Prostate gland (tissue), 2 donors: ENCODE results near the gene SUN1.

Experiments used
- POLR2A ChIP-seq: fragments of 450-650 bp; IDR thresholded peaks from one replicate; pipeline ENCODE4 v1.6.1; 2016; ENCODE audit warnings: antibody characterized with exemption, mild to moderate bottlenecking
- POLR2AphosphoS5 ChIP-seq: sonication (generic); formaldehyde crosslinking; IDR thresholded peaks from one replicate; pipeline ENCODE4 v1.6.1; 2017; ENCODE audit warnings: antibody characterized with exemption
- TF ChIP-seq, protein P1 (sequence below), 4 experiments: fragments of 200-600 bp in 2 of 4; fragments of 450-650 bp in 2 of 4; sonication (generic) in 2 of 4; IDR thresholded peaks; 1 replicate in 3 of 4; 2 replicates in 1 of 4; pipeline ENCODE4 v1.5.1; 2016 to 2019; ENCODE audit warnings: antibody characterized with exemption in 4 of 4, mild to moderate bottlenecking in 2 of 4, moderate library complexity in 2 of 4

DNA sequence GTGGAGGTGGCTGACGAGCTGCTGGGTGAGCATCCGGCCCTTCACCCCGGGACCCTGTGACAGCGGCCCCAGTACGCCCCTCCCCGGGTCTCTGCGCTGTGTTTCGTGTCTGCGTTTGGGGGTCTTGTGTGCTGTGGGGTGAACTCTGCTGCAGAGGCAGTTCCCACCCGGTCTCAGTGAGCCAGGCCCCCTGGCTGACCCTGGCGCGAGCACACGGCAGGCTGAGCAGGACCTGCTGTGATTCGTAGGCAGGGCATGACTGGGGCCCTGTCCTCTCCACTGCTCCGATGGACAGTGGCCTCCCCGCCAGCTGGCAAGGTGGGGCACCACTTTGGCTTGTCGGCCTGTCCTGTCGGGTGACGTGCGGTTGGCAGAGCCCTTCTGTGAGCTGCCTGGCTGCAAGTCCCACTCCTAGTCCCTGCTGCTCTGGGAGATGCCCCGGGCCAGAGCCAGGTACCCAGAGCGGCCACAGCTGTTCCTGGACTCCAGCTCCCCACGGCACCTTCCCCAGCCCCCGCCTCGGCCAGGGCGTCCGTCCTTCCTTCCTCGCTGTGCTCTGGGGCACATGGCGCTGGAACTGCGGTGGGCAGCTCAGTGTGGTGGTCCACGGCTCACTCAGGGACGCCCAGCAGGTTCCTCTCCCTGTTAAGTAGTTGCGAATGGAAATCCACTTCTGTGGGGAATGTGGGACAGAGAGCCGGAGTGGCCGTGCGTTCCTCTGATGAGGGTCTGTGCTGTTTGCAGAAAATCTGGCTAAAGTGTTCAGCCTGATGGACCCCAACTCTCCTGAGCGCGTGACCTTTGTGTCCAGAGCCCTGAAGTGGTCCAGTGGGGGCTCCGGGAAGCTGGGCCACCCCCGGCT, 54.6 kb downstream of the SUN1 start:
- TF ChIP-seq, protein P1, sequence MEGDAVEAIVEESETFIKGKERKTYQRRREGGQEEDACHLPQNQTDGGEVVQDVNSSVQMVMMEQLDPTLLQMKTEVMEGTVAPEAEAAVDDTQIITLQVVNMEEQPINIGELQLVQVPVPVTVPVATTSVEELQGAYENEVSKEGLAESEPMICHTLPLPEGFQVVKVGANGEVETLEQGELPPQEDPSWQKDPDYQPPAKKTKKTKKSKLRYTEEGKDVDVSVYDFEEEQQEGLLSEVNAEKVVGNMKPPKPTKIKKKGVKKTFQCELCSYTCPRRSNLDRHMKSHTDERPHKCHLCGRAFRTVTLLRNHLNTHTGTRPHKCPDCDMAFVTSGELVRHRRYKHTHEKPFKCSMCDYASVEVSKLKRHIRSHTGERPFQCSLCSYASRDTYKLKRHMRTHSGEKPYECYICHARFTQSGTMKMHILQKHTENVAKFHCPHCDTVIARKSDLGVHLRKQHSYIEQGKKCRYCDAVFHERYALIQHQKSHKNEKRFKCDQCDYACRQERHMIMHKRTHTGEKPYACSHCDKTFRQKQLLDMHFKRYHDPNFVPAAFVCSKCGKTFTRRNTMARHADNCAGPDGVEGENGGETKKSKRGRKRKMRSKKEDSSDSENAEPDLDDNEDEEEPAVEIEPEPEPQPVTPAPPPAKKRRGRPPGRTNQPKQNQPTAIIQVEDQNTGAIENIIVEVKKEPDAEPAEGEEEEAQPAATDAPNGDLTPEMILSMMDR (IDR thresholded peaks at IDR 0.05): no peak
- TF ChIP-seq POLR2AphosphoS5: no peak
- no peak for TF ChIP-seq POLR2A
